ENCODE results near the gene ACAA2.

Gene ACAA2

DNA sequence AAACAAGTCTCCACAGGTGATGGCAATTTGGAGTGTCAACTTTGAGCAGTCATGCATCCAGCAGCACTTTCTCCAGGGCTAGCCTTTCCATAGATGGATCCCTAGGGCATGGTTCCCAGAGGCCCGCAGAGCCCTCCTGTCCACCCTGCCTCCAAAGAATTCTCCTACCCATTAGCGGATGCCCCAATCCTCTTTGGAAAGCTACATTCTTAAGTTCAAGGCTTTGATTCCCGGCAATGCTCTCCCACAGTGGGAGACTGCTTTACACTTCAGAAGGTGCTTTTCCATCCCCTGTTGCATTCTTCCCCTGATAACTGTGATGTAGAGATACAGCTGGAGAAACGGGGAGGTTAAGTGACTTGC lies 61.3 kb downstream of the ACAA2 start:
- no peak for DNase-seq (ENCODE audit: low read depth)
- TF ChIP-seq, protein P1, sequence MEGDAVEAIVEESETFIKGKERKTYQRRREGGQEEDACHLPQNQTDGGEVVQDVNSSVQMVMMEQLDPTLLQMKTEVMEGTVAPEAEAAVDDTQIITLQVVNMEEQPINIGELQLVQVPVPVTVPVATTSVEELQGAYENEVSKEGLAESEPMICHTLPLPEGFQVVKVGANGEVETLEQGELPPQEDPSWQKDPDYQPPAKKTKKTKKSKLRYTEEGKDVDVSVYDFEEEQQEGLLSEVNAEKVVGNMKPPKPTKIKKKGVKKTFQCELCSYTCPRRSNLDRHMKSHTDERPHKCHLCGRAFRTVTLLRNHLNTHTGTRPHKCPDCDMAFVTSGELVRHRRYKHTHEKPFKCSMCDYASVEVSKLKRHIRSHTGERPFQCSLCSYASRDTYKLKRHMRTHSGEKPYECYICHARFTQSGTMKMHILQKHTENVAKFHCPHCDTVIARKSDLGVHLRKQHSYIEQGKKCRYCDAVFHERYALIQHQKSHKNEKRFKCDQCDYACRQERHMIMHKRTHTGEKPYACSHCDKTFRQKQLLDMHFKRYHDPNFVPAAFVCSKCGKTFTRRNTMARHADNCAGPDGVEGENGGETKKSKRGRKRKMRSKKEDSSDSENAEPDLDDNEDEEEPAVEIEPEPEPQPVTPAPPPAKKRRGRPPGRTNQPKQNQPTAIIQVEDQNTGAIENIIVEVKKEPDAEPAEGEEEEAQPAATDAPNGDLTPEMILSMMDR (IDR thresholded peaks at IDR 0.05; ENCODE audit: insufficient read depth, low read depth, low read length, missing control alignments): no peak
- no peak overlapping the region for H3K4me3 ChIP-seq (ENCODE audit: low read length)

- no peak overlapping the region for H3K4me3 ChIP-seq (ENCODE audit: low read length)
- TF ChIP-seq, protein P1 (IDR thresholded peaks at IDR 0.05; ENCODE audit: insufficient read depth, low read depth, low read length, missing control alignments): no peak
- peak; percentile 38 for DNase-seq (ENCODE audit: low read depth)
These were observed 61.8 kb downstream of the ACAA2 start for GRCh38 chr18:49751427-49752094.

GRCh38 chr18:49749563-49749962 lies 63.8 kb downstream of the ACAA2 start:
- TF ChIP-seq, protein P1 (IDR thresholded peaks at IDR 0.05; ENCODE audit: insufficient read depth, low read depth, low read length, missing control alignments): no peak
- H3K4me3 ChIP-seq (ENCODE audit: low read length): no peak overlapping the region
- no peak for DNase-seq (ENCODE audit: low read depth)

- no peak for DNase-seq (ENCODE audit: low read depth)
- H3K4me3 ChIP-seq (ENCODE audit: low read length): no peak overlapping the region
- TF ChIP-seq, protein P1 (IDR thresholded peaks at IDR 0.05; ENCODE audit: insufficient read depth, low read depth, low read length, missing control alignments): no peak
These were observed 65.5 kb downstream of the ACAA2 start for GRCh38 chr18:49747876-49748275.

GRCh38 chr18:49745045-49746014 lies 68.0 kb downstream of the ACAA2 start:
- peak; percentile 48 for DNase-seq (ENCODE audit: low read depth)
- TF ChIP-seq, protein P1 (IDR thresholded peaks at IDR 0.05; ENCODE audit: insufficient read depth, low read depth, low read length, missing control alignments): no peak
- H3K4me3 ChIP-seq (ENCODE audit: low read length): no peak overlapping the region

- no peak for DNase-seq (ENCODE audit: low read depth)
- no peak overlapping the region for H3K4me3 ChIP-seq (ENCODE audit: low read length)
- TF ChIP-seq, protein P1 (IDR thresholded peaks at IDR 0.05; ENCODE audit: insufficient read depth, low read depth, low read length, missing control alignments): no peak
These were observed 68.8 kb downstream of the ACAA2 start for GRCh38 chr18:49744376-49745008.

Data from epithelial cell of esophagus (primary cell).